HEK293 (cell line): ENCODE data around the gene DISC1.

ENCODE experiments used
- KLF1 ChIP-seq: fragments of 450-650 bp; formaldehyde crosslinking; IDR thresholded peaks from 2 replicates; pipeline ENCODE4 v1.5.1; 2016; ENCODE audit warnings: missing biosample characterization, missing genetic modification characterization
- SP2 ChIP-seq: fragments of 450-650 bp; formaldehyde crosslinking; IDR thresholded peaks from 2 replicates; pipeline ENCODE4 v1.5.1; 2016; ENCODE audit warnings: missing biosample characterization, missing genetic modification characterization
- TCF7L2 ChIP-seq: IDR thresholded peaks from 2 replicates; pipeline ENCODE4 v1.6.1; 2011; ENCODE audit warnings: low read depth, mild to moderate bottlenecking, inconsistent platforms, low read length, moderate library complexity, borderline replicate concordance
- ZBTB1 ChIP-seq: fragments of 450-650 bp; formaldehyde crosslinking; IDR thresholded peaks from 2 replicates; pipeline ENCODE4 v1.5.1; 2016; ENCODE audit warnings: missing biosample characterization, missing genetic modification characterization
- ZBTB7A ChIP-seq: fragments of 450-650 bp; formaldehyde crosslinking; IDR thresholded peaks from 2 replicates; pipeline ENCODE4 v1.5.1; 2016; ENCODE audit warnings: low read depth, missing biosample characterization, missing genetic modification characterization
- ZNF555 ChIP-seq: fragments of 450-650 bp; formaldehyde crosslinking; conservative IDR thresholded peaks from 2 replicates; pipeline ENCODE4 v1.5.1; 2017; ENCODE audit warnings: missing biosample characterization, mild to moderate bottlenecking, missing genetic modification characterization, inconsistent platforms
- ZNF596 ChIP-seq: fragments of 450-650 bp; IDR thresholded peaks from 2 replicates; pipeline ENCODE4 v1.5.0; 2018; ENCODE audit warnings: missing biosample characterization, mild to moderate bottlenecking, missing genetic modification characterization, moderate library complexity
- TF ChIP-seq, protein P1 (sequence below): fragments of 450-650 bp; formaldehyde crosslinking; IDR thresholded peaks from 2 replicates; pipeline ENCODE4 v1.5.1; 2016; ENCODE audit warnings: missing biosample characterization, missing genetic modification characterization, borderline replicate concordance
- TF ChIP-seq, protein P2 (sequence below): fragments of 450-650 bp; formaldehyde crosslinking; IDR thresholded peaks from 2 replicates; pipeline ENCODE4 v1.5.1; 2016; ENCODE audit warnings: missing biosample characterization, missing genetic modification characterization
- TF ChIP-seq, protein P3 (sequence below): fragments of 450-650 bp; formaldehyde crosslinking; IDR thresholded peaks from 2 replicates; pipeline ENCODE4 v1.5.1; 2016; ENCODE audit warnings: missing biosample characterization, missing genetic modification characterization
- TF ChIP-seq, protein P4 (sequence below): fragments of 450-650 bp; formaldehyde crosslinking; optimal IDR thresholded peaks from 2 replicates; pipeline ENCODE3; 2016; ENCODE audit warnings: missing biosample characterization, mild to moderate bottlenecking, missing genetic modification characterization
- TF ChIP-seq, protein P5 (sequence below): fragments of 450-650 bp; formaldehyde crosslinking; IDR thresholded peaks from 2 replicates; pipeline ENCODE4; 2016; ENCODE audit warnings: missing biosample characterization, missing genetic modification characterization

DNA sequence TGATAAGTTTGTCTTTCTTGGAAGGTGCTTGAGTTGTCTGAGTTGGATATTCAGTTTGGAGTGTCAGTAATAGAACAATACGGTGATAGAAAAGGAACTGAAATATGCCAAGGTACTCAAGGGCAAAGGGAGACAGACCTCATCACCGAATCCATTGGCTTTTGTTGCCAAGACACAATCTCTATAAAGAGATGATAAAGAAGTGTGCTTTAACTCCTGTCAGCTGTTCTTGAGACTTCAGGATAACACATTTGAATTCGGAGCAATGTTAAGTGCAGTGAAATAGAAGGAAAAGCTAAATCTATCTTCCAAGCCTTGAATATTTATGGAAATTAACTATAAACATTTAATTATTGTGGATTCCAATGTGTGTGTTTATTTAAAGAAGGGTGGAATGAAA, 194.7 kb downstream of the DISC1 start:
- TF ChIP-seq SP2 (no peak), ZBTB1 (tag by site-specific recombination) (no peak), TCF7L2 (no peak), ZBTB7A (tag by site-specific recombination) (no peak), KLF1 (no peak), ZNF596 (tag by site-specific recombination) (no peak), ZNF555 (tag by site-specific recombination) (no peak)
- TF ChIP-seq, protein P1, sequence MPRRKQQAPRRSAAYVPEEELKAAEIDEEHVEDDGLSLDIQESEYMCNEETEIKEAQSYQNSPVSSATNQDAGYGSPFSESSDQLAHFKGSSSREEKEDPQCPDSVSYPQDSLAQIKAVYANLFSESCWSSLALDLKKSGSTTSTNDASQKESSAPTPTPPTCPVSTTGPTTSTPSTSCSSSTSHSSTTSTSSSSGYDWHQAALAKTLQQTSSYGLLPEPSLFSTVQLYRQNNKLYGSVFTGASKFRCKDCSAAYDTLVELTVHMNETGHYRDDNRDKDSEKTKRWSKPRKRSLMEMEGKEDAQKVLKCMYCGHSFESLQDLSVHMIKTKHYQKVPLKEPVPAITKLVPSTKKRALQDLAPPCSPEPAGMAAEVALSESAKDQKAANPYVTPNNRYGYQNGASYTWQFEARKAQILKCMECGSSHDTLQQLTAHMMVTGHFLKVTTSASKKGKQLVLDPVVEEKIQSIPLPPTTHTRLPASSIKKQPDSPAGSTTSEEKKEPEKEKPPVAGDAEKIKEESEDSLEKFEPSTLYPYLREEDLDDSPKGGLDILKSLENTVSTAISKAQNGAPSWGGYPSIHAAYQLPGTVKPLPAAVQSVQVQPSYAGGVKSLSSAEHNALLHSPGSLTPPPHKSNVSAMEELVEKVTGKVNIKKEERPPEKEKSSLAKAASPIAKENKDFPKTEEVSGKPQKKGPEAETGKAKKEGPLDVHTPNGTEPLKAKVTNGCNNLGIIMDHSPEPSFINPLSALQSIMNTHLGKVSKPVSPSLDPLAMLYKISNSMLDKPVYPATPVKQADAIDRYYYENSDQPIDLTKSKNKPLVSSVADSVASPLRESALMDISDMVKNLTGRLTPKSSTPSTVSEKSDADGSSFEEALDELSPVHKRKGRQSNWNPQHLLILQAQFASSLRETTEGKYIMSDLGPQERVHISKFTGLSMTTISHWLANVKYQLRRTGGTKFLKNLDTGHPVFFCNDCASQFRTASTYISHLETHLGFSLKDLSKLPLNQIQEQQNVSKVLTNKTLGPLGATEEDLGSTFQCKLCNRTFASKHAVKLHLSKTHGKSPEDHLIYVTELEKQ = no peak
- TF ChIP-seq, protein P2, sequence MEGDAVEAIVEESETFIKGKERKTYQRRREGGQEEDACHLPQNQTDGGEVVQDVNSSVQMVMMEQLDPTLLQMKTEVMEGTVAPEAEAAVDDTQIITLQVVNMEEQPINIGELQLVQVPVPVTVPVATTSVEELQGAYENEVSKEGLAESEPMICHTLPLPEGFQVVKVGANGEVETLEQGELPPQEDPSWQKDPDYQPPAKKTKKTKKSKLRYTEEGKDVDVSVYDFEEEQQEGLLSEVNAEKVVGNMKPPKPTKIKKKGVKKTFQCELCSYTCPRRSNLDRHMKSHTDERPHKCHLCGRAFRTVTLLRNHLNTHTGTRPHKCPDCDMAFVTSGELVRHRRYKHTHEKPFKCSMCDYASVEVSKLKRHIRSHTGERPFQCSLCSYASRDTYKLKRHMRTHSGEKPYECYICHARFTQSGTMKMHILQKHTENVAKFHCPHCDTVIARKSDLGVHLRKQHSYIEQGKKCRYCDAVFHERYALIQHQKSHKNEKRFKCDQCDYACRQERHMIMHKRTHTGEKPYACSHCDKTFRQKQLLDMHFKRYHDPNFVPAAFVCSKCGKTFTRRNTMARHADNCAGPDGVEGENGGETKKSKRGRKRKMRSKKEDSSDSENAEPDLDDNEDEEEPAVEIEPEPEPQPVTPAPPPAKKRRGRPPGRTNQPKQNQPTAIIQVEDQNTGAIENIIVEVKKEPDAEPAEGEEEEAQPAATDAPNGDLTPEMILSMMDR (tag by site-specific recombination) = no peak
- TF ChIP-seq, protein P3, sequence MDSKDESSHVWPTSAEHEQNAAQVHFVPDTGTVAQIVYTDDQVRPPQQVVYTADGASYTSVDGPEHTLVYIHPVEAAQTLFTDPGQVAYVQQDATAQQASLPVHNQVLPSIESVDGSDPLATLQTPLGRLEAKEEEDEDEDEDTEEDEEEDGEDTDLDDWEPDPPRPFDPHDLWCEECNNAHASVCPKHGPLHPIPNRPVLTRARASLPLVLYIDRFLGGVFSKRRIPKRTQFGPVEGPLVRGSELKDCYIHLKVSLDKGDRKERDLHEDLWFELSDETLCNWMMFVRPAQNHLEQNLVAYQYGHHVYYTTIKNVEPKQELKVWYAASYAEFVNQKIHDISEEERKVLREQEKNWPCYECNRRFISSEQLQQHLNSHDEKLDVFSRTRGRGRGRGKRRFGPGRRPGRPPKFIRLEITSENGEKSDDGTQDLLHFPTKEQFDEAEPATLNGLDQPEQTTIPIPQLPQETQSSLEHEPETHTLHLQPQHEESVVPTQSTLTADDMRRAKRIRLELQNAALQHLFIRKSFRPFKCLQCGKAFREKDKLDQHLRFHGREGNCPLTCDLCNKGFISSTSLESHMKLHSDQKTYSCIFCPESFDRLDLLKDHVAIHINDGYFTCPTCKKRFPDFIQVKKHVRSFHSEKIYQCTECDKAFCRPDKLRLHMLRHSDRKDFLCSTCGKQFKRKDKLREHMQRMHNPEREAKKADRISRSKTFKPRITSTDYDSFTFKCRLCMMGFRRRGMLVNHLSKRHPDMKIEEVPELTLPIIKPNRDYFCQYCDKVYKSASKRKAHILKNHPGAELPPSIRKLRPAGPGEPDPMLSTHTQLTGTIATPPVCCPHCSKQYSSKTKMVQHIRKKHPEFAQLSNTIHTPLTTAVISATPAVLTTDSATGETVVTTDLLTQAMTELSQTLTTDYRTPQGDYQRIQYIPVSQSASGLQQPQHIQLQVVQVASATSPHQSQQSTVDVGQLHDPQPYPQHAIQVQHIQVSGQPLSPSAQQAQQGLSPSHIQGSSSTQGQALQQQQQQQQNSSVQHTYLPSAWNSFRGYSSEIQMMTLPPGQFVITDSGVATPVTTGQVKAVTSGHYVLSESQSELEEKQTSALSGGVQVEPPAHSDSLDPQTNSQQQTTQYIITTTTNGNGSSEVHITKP = no peak
- TF ChIP-seq, protein P4, sequence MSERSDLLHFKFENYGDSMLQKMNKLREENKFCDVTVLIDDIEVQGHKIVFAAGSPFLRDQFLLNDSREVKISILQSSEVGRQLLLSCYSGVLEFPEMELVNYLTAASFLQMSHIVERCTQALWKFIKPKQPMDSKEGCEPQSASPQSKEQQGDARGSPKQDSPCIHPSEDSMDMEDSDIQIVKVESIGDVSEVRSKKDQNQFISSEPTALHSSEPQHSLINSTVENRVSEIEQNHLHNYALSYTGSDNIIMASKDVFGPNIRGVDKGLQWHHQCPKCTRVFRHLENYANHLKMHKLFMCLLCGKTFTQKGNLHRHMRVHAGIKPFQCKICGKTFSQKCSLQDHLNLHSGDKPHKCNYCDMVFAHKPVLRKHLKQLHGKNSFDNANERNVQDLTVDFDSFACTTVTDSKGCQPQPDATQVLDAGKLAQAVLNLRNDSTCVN (tag by site-specific recombination) = no peak
- TF ChIP-seq, protein P5, sequence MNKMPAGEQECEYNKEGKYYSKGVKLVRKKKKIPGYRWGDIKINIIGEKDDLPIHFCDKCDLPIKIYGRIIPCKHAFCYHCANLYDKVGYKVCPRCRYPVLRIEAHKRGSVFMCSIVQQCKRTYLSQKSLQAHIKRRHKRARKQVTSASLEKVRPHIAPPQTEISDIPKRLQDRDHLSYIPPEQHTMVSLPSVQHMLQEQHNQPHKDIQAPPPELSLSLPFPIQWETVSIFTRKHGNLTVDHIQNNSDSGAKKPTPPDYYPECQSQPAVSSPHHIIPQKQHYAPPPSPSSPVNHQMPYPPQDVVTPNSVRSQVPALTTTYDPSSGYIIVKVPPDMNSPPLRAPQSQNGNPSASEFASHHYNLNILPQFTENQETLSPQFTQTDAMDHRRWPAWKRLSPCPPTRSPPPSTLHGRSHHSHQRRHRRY = no peak
